GM18873 (cell line): ENCODE results near the gene ERP44.
"Not testable (repeated sequence)": the region's sequence is repeated elsewhere in the genome, so short reads cannot be mapped to it uniquely, and the experiment has no call there.

Experiments used
- ATAC-seq: cut with Tn5 transposase; IDR thresholded peaks from one replicate; pipeline ENCODE4 v1.9.1; 2021; ENCODE audit warnings: mild to moderate bottlenecking, moderate library complexity, moderate number of reproducible peaks; ENCODE audit not compliant: unreplicated experiment, low FRiP score

ERP44 gene

DNA sequence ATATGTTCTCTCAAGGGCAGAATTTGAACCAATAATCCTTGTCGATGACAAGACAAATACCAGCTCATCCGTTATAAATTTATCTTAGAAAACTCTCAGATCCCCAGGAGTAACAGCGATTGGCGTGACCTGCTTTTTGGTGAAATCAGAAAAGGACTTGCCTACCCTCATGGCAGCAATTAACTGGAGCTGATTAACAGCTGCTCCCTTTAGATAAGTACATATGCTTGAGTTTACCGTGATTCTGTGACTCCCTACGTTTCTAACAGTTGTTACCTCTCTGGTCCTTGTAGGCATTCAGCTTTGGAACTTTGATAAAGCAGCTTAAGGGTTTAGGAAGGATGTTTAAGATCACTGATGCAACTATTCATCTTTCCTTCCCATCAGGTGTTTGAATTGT lies 2.8 kb upstream of the ERP44 start:
- ATAC-seq = no peak

DNA sequence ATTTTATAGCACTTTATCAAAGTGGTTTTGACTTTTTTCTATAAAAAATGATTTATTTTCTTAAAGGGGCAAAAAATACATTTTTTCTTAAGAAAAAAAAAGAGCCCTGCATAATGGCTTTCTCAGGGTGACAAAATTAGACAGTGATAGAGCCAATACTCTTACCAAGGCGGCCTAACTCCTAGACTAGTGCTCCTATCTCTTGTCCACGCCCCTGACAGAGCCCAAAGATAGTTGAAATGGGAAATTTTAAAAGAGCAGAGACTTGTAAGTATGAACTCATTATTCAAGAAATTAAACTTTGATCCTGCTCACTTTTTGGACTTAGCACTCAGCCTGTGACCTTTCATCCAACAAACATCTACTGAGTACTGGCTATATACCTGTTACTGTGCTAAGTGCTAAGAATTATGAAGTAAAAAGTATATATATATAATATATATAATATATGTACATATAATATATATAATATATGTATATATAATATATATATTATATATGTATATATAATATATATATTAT lies 1.4 kb upstream of the ERP44 start:
- no peak for ATAC-seq

DNA sequence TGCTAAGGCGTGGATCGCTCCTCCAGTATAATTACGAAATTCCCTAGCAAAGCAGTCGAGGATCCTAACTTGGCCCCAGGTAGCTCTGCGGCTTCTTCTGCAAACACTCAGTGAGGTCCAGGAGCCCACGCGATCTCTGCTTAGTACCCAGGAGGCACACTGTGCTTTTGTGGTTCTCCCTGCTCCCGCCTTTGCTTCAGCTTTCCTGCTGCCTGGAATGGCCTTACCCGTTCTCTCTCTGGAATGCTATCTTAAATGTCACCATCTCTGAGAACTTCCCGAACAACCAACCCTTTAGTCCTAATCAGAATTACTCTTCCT lies 882 bp upstream of the ERP44 start:
- ATAC-seq = no peak

DNA sequence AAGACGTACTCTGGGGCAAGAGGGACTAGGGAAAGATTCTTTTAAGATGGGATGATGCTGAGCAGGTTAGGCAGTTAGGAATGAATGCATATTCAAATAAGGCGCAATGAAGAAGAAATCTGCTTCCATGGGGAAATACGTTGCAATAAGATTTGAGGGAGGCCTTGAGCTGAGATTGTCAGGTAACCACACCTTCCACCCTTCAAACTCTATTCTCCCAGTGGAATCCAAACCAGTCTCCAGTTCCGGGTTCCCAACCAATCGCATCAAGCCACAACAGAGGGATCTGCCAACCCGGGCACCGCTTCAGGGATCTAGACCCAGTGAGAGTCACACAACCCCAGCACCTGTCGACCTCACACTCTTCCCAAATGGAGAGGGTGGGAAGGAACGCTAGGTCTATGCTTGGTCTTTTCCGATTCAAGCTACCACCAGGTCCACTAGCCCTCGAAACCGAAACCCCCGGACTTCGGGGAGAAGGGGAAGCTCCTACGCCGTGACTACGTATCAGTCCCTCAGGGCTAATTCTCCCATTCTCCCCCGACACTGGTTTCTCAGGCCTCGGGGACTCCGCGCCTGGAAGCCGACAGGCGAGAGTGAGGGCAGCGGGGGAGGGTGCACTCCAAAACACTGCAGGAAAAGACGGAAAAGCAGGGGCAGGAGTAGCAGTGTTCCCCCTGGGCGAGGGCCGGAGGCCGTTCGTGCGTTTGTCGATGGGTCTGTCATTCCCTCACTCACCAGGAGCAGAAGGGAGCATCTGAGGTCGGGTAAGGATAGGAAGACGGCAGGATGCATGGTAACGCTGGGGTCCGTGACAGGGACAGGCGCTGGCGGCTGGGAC lies 534 bp downstream of the ERP44 start:
- no peak for ATAC-seq

DNA sequence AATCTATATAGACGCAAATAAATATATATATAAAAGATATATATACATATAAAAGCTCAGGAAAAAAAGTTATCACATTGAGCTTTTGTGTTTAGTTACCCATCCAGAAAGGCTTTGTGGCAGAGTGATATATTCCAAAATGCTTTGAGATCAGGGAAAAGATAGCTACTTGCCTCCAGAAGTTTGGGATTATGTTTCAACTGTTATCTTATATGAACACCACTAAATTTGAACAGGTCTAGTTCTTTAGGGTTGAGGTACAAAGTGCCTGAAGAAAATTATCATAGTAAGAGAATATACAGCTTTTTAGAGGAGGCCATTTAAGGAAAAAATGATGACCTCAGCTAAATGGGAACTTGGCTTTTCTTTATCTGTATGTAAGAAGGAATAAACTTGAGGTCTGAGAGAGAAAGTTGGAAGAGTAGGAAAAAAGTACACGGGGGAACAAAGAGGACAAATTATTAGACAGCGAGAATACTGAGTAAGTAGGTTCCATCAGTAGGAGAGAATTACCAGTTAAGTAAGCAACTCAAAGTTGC lies 2.4 kb downstream of the ERP44 start:
- ATAC-seq = no peak

DNA sequence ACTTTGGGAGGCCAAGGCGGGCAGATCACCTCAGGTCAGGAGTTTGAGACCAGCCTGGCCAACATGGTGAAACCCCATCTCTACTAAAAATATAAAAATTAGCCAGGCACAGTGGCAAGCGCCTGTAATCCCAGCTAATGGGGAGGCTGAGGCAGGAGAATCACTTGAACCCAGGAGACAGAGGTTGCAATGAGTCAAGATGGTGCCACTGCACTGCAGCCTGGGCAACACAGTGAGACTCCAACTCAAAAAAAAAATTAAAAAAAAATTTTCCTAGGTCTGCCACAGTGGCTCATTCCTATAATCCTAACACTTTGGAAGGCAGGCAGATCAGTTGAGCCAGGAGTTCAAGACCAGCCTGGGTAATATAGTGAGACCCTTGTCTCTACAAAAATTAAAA lies 4.4 kb downstream of the ERP44 start:
- ATAC-seq = not testable (repeated sequence)

DNA sequence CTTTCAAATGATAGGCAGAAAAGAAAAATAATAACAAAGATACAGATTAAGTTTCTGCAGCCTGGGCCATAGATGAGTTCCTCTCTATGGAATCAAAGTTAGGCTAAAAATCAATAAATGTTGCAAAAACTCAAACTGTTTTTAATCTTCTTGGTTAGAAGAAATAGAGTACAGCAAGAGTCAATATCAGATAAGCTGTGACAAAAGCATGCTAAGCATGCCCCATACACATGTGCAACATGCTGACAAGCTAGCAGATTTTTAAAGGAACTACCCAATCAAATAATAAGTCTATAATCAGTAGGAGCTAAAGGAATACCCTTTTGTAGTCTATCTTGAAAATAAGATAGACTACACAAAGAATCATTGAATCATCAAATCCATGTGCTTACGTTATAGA lies 6.7 kb downstream of the ERP44 start:
- no peak for ATAC-seq

DNA sequence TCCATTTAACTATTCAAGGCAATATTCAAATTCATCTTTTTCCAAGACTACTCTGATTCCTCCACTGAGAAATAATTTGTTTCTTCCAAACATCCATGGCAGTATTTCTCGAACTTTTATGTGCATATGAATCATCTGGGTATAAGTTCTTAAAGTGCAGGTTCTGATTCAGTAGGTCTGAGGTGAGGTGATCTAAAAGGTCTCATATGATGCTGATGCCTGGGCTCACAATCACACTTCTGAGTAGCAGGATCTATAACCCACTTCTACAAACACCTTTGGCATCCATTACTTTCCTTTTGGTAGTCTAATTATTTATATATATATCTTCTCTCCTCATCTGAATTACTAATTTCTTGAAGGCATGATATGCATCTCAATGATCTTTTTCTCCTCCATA lies 7.2 kb downstream of the ERP44 start:
- no peak for ATAC-seq

DNA sequence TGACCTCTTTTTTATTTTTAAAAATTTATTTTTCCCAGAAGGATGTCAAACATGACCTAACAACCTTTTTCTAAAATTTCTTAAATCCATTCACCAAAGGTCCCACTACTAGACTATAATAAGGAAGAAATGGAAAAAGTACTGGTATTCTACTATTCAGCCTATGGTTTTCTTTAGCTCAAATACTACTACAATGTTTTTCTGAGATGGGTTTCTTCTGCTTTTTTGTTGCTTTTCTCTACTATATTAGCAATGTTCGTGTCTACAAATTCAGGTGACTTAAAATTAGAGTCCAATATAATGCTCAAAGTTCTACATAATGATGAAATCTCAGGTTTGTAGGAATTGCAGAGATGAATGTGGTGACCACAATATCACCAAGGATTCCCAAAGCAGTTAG lies 7.9 kb downstream of the ERP44 start:
- no peak for ATAC-seq

DNA sequence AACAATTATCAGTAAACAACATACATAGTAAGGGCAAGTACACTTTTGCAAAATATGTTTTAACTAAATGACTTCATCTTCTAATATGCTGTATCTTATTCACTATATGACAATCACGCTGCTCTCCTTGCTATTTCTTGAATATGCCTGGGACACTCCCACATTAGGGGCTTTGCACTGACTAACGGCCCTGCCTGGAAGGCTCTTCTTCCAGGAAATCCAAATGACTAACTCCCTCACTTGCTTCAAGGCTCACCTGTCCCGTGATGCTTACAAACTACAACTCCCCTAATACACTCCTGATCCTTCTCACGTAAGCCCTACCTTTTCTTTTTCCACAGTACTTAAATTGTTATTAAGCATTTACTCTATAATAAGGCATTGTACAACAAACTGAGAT lies 10.6 kb downstream of the ERP44 start:
- no peak for ATAC-seq

DNA sequence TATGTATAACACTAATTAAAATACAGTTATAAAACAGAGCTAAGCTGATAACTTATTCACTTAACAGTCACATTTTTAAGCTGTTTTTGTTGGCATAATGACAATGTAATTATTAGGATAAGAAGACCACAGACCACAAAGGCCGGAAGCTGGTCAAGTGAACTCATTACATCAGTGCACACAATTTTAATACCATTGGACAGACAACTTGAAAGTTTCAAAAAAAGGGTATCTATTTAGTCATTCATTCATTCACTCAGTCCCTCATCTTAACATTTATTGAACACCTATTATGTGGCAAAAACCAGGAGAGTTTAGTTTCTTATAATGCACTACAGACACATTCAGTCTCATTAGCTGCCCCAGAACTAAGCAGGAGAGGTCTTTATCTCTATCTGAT lies 11.6 kb downstream of the ERP44 start:
- ATAC-seq = no peak

DNA sequence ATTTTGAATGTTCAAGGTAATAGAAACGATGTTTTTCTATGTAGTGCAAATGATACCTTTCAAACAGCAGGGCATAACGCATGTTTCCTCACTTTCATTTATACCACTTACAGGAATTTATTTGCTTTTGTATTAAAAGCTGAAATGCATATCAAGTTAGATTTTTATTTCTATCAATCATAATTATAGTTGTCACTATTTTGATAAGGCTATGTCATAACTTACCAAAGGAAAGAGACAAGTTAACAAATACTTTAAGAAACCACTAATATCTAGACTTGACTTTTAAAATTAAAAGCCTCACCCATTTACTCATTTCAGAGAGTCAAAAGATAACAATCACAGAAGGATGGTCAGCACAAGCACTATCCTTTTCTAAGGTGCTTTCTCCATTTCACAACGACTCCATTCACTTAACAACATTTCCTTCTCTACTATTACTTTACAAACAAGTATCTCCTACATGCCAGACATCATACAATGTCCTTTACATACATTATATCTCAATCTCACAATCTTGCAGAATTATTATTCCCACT lies 12.6 kb downstream of the ERP44 start:
- no peak for ATAC-seq

DNA sequence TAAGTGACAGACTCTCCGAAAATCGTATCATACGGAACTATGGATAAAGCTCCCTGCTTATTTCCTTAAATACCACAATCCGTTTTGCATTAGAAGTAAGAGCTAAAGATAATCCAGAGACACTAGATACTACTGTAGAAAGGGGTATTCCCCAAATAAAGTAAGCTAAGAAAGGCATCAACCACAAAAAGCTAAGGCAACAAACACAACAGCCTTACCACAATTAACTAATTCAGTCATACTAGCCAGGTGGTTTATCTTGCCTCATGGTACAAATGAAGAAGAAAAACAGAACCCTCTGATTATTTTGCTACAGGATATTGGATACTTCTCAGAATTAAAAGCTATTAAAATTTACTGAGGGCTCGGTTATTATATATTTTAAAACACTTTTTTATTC lies 14.1 kb downstream of the ERP44 start:
- peak; percentile 90 for ATAC-seq

DNA sequence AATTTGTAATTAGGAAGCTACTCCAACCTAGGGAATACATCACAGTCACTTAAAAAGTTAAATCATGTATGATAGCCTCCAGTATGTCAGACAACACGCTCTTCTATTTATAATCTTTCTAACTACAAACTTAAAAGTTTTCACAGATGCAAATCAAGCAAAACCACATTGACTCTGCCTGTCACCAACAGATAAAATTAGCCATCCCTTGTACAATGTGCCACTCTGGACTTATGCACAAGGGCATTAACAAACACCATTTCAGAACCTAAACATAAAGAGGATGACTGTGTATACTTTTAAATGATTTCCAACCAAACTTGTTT lies 14.7 kb downstream of the ERP44 start:
- peak; percentile 32 for ATAC-seq

DNA sequence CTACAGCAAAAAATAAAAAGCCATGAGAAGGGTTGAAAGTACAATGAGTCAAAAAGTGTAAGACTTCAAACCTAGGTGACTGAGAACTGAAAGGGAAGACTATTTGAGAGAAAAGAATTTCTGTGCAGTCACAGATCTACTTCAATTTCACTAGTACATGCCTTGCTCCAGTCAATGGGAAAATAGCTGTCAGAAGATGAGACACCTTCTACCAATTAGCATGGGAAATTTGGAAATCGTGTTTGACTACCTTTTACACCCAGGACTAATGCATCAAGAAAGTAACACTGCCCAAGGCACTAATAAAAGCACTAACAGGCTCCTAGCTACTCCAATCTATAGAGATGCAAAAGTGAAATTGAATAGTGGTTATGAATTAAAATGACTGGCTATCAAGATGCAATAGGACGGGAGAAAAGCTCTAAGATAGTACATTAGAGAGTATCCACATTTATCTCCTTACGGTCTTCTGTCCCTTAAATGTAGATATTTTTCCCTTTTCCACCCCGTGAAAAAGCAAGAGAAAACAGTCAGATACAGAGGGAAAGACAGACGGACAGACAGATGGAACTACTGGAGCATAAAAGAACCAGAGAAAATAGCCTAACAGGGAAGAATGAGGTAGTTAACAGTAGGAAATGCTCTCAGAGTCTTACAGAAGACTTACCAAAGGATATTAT lies 15.2 kb downstream of the ERP44 start:
- ATAC-seq = peak; percentile 43

DNA sequence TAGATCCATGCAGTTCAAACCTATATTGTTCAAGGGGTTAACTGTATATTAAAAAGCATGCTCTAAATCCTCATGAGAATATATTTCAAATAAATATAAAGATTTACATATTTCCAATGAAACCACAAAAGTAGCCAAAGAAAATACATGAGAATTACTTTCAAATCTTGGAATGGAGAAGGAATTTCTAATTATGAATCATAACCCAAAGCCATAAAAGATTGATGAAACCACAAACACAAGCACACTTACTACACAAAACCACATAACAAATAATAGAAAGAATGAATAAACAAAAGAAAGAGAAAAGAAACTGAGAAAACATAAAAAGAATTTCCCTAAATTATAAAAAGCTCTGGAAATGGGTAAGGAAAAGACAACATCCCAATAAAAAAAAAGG lies 16.0 kb downstream of the ERP44 start:
- ATAC-seq = no peak

DNA sequence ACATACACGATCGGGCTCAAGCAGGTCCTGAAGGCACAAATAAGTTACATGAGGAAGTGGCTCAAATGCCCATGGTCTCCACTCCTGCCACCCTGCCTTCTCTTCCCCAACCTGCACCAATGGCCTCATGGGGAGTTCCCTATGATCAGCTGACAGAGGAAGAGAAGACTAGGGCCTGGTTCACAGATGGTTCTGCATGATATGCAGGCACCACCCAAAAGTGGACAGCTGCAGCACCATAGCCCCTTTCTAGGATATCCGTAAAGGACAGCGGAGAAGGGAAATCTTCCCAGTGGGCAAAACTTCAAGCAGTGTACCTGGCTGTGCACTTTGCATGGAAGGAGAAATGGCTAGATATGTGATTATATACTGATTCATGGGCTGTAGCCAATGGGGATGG lies 22.5 kb downstream of the ERP44 start:
- ATAC-seq = not testable (repeated sequence)

DNA sequence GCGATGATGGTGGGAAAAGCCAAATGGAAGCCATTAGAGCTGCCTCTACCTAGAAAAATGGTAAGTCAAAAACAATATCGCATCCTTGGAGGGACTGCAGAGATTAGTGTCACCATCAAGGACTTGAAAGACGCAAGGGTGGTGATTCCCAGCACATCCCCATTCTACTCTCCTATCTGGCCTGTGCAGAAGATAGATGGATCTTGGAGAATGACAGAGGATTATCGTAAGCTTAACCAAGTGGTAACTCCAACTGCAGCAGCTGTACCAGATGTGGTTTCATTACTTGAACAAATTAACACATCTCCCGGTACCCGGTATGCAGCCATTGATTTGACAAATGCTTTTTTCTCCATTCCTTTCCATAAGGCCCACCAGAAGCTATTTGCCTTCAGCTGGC lies 23.8 kb downstream of the ERP44 start:
- ATAC-seq = no peak

DNA sequence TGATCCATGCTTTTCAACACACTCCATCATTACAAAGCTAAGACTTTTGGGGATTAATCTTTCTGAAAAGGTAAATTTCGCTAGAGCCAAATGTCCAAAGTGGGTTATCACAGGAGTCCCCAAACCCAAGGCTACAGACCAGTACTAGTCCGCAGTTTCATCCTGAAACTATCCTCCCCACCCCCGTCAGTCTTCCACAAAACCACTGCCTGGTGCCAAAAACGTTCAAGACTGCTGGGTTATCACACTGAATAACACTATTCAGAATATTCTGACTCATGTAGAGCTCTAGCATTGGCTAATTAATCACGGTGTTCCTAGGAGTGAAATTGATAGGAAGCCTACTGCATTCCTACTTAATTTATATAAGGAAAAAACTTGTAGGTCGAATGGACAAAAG lies 24.7 kb downstream of the ERP44 start:
- no peak for ATAC-seq

DNA sequence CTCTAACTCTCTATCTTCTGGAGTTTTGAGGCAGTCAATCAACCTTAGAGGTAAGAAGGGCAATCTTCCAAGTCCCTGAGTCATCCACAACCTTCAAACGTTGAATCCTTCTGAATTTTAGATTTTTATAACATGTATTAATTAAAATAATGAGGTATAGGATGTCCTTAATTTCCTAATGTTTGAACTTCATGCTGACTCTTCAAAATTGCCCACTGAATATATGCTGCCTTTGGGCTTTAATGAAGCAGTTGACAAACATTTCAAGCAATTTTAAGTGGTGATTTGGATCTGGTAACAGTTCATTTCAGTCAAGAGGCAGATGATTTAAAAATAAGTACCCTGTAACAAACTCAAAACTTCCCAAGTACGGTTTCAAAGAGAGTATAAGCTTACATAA lies 26.0 kb downstream of the ERP44 start:
- no peak for ATAC-seq

DNA sequence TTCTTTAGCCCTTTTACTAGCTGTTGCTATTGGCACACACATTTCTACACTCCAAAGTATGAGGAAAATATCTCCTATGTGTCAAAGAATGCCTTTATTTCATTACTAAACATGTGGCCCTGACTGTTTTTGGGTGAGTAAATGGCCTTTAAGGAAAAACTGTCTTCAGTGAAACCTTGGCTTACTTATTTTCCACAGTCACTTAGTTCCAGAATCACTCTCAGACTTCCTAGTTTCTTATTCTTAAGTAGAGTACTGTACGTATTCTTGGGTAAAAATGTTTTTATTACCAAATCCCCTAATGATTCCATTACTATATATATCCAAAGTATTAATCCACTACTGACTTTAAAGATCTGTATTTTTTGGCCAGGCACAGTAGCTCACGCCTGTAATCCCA lies 27.5 kb downstream of the ERP44 start:
- ATAC-seq = no peak
